ENCODE measurements around the gene FAM83G.

The FAM83G gene

DNA sequence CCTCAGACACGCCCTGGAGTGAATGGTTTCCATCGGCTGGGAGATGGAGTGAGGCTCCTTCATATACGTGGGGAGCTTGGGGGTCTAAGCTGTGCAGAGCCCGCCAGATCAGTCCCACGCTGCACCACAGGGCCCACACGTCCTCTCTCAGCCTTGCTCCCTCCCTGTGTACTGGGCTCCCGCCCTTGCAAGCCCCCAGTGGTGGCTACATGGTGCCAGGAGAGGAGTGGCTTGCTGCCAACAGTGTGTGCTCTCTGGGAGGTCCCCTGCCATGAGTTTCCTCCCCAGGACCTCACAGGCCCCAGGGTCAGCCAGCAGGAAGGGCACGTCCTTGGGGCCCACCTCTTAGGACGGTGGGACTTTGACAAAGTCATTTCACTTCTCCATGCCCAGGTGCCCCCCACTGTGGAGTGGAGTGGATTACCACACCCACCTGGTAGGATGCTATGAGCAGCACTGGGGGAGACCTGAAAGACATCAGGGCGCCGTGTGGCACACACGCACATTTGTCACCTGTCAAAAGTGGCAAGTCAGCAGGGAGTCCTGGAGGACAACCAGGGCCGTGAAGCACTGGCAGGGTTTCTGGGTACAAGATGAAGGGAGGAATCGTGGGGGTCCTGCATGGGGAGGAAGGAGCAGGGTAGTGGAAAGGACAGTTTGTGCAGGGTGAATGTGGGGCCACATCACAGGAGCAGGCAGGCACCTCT lies 38.9 kb downstream of the FAM83G start:
- DNase-seq (ENCODE audit: low read depth): no peak
- TF ChIP-seq, protein P1, sequence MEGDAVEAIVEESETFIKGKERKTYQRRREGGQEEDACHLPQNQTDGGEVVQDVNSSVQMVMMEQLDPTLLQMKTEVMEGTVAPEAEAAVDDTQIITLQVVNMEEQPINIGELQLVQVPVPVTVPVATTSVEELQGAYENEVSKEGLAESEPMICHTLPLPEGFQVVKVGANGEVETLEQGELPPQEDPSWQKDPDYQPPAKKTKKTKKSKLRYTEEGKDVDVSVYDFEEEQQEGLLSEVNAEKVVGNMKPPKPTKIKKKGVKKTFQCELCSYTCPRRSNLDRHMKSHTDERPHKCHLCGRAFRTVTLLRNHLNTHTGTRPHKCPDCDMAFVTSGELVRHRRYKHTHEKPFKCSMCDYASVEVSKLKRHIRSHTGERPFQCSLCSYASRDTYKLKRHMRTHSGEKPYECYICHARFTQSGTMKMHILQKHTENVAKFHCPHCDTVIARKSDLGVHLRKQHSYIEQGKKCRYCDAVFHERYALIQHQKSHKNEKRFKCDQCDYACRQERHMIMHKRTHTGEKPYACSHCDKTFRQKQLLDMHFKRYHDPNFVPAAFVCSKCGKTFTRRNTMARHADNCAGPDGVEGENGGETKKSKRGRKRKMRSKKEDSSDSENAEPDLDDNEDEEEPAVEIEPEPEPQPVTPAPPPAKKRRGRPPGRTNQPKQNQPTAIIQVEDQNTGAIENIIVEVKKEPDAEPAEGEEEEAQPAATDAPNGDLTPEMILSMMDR (IDR thresholded peaks at IDR 0.05; ENCODE audit: low read depth, low read length, missing control alignments): no peak
- no peak overlapping the region for H3K4me3 ChIP-seq (ENCODE audit: low read depth, low read length)

DNA sequence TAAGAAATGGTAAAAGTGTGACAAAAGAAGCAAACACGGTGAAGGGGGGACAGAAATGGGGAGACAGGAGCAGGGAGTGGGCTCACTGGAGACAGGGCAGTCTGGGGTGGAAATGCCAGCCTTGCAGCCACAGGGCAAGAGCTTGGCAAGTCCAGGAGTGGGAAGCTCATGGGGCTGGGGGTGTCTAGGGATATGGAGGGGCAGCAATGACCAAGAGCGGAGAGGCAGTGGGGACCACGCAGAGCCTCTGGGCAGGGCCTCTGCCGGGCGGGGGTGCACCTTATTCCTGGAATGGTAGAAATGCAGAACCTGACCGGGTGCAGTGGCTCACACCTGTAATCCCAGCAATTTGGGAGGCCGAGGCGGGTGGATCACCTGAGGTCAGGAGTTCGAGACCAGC lies 40.0 kb downstream of the FAM83G start:
- no peak overlapping the region for H3K4me3 ChIP-seq (ENCODE audit: low read depth, low read length)
- no peak for DNase-seq (ENCODE audit: low read depth)
- TF ChIP-seq, protein P1 (IDR thresholded peaks at IDR 0.05; ENCODE audit: low read depth, low read length, missing control alignments): no peak

DNA sequence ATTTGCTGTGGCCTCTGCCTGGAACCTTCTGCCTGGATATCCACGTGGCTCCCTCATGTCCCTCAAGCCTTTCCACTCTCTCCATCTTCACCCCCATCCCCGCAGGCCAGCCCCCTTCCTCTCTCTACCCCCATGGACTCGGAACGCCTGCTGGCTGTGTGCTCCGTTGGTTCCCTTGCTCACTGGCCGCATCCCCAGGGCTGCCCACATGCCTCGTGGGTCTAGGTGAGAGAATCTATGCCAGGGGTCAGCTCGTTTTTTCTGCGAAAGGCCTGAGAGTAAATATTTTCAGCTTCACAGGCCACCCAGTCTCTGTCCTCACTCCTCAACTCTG lies 40.6 kb downstream of the FAM83G start:
- DNase-seq (ENCODE audit: low read depth): no peak
- H3K4me3 ChIP-seq (ENCODE audit: low read depth, low read length): no peak overlapping the region
- TF ChIP-seq, protein P1 (IDR thresholded peaks at IDR 0.05; ENCODE audit: low read depth, low read length, missing control alignments): no peak

DNA sequence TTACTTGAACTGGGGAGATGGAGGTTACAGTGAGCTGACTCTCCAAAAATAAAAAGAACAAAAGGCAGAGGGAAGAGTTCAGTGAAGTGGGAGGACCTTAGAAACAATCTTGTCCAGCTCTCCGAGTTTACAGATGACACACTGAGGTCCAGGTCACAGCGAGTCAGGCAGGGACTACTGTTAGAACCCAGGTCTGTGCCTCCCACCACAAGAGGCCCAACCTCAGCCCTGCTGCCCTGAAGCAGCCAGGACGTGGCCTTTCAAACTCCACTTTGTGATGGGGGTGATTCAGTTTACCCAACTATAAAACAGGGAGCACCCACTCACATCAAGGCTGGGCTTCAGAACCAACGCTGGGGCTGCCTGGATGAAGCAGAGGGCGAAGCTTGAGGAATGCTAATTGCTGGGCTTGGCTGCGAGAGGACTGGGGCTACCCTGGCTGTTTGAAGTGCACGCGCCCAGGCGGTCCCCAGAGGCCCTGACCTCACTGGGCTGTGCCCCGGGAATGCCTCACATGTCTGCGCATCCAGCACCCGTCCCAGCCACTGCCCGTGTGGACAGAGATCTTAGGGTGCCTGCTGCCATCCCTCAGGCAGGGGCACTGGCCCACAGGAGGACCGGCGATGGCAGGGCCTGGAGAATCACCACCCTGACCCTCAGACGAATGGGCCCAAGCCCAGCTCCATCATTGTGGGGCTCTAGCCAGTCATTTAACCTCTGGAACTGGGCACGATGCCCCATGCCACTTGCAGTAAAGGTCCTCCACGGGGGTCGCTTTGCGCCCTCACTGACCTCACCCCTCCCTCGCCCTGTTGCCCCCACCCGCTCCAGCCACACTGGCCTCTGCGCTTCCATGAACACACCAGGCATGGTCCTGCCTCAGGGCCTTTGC lies 41.2 kb downstream of the FAM83G start:
- H3K4me3 ChIP-seq (ENCODE audit: low read depth, low read length): no peak overlapping the region
- DNase-seq (ENCODE audit: low read depth): no peak
- TF ChIP-seq, protein P1 (IDR thresholded peaks at IDR 0.05; ENCODE audit: low read depth, low read length, missing control alignments): no peak

DNA sequence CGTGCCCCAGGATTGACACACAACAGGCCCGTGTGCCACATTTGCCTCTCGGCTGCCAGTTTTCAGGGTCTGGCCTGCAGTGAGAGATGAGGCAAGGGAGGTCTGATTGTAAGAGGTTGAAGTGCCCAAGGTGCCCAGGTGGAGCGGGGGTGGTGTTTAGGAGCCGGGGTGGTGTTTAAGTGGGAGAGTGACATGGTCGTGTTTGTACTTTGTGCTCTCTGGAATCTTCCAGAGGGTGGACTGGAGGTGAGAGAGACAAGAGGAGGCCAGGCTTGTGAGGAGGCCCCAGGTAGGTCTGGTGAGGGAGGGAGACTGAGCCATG lies 42.1 kb downstream of the FAM83G start:
- H3K4me3 ChIP-seq (ENCODE audit: low read depth, low read length): no peak overlapping the region
- no peak for DNase-seq (ENCODE audit: low read depth)
- TF ChIP-seq, protein P1 (IDR thresholded peaks at IDR 0.05; ENCODE audit: low read depth, low read length, missing control alignments): no peak

DNA sequence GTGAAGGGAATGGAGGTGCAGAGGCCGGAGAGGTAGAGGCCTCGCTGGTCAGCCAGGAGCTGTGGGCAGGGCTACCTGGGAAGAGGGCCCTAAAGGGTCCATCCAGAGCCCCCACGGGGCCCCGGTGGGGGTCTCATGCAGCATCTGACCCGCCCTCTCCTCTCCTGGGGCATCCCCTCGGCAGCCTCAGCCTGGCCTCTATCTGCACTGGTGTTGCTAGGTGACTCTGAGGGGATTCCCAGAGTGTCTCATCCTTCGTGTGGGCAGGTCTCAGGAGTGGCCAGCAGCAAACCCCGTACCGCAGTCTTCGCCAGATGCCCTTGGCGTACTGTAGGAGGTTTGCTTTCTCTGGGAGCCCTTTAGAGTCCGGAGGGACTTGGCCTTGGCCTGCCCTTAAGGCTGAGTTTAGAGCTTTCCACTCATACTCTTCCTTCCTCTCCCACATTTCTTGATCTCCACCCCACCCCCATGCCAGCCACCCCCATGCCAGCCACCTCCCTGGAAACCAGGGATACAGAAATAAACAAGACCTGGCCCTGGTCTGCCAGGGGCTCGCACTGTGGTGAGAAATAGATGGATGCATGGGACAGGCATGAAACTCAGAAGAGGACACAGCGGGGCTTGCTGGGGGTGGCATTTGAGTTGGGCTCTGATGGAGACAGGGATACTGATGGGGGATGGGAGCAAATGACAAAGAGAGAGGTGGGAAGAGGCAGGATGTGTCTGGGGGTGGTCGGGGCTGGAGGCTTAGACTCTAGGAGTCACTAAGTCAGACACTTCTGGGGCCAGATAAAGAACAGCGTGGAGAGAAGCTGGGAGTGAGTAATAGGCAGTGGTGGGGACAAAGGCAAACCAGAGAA lies 42.7 kb downstream of the FAM83G start:
- H3K4me3 ChIP-seq (ENCODE audit: low read depth, low read length): no peak overlapping the region
- TF ChIP-seq, protein P1 (IDR thresholded peaks at IDR 0.05; ENCODE audit: low read depth, low read length, missing control alignments): no peak
- DNase-seq (ENCODE audit: low read depth): no peak
